Renal cortical epithelial cell (primary cell): ENCODE results near the gene SCAMP1. TPM values are rescaled to one million over a fixed set of nuclear protein-coding genes. Genes with fewer than 3 reads are reported as not detected.

Experiments used
- DNase-seq: peaks from one replicate; pipeline ENCODE4 v3.0.0-alpha.2; 2011; ENCODE audit warnings: low read depth
- total RNA-seq: library from RNA; depleted of rRNA; stranded (reverse); fragments of >200 nt; gene quantifications from 2 replicates; pipeline ENCODE4 v1.2.3, GENCODE V29; 2014

SCAMP1 gene
- total RNA-seq, 1 donor from 2014 or later: 90.9 TPM

- no peak for DNase-seq
Measured at GRCh38 chr5:78512435-78512834, 152.0 kb downstream of the SCAMP1 start.

GRCh38 chr5:78513441-78513840 lies 153.0 kb downstream of the SCAMP1 start:
- no peak for DNase-seq

GRCh38 chr5:78514427-78515330 lies 154.3 kb downstream of the SCAMP1 start:
- DNase-seq: no peak

- DNase-seq: no peak
Measured at GRCh38 chr5:78515670-78516069, 155.3 kb downstream of the SCAMP1 start.

GRCh38 chr5:78518365-78519197 lies 158.2 kb downstream of the SCAMP1 start:
- peak; percentile 87 for DNase-seq

- no peak for DNase-seq
Measured at GRCh38 chr5:78519198-78519941, 159.0 kb downstream of the SCAMP1 start.

GRCh38 chr5:78521455-78521854 lies 161.0 kb downstream of the SCAMP1 start:
- DNase-seq: no peak

- no peak for DNase-seq
Measured at GRCh38 chr5:78522476-78523260, 162.3 kb downstream of the SCAMP1 start.

- DNase-seq: no peak
Measured at GRCh38 chr5:78523314-78524193, 163.1 kb downstream of the SCAMP1 start.

GRCh38 chr5:78526049-78526525 lies 165.7 kb downstream of the SCAMP1 start:
- DNase-seq: peak; percentile 91

GRCh38 chr5:78527054-78527859 lies 166.8 kb downstream of the SCAMP1 start:
- peak; percentile 98 for DNase-seq

- peak; percentile 78 for DNase-seq
Measured at GRCh38 chr5:78527925-78528324, 167.5 kb downstream of the SCAMP1 start.

Other genes with a start within 250 kb of the SCAMP1 start
- 37.7 and 64.1 TPM in 2 replicates for gene AP3B1, start 65.9 kb upstream of the SCAMP1 start, total RNA-seq